OCI-LY7 (cell line): ENCODE results near the gene NFX1. TPM values are rescaled to one million over a fixed set of nuclear protein-coding genes. Genes with fewer than 3 reads are reported as not detected.

ENCODE experiments used
- BruUV-seq: library from RNA; stranded (reverse); fragments of 400-500 nt; replicated peaks from 2 replicates; lab custom pipeline; 2021; lab: Mats Ljungman, UMichigan
- CTCF ChIA-PET: fragments of 300-600 bp; sonication (Branson Sonifier 250); formaldehyde crosslinking; loops from one replicate; lab custom pipeline; 2022; ENCODE audit warnings: antibody characterized with exemption; ENCODE audit not compliant: unreplicated experiment; lab: Charles Lee
- POLR2A ChIA-PET: fragments of 300-600 bp; sonication (Branson Sonifier 250); formaldehyde crosslinking; loops from one replicate; lab custom pipeline; 2022; ENCODE audit warnings: antibody characterized with exemption; lab: Charles Lee
- DNase-seq: peaks from one replicate; pipeline ENCODE4 v3.0.0-alpha.2; 2015; ENCODE audit warnings: low spot score
- H2AFZ ChIP-seq: fragments of 200-600 bp; sonication (generic), shearing (Covaris generic); 2 replicates; pipeline ENCODE4 v1.6.1; 2014; ENCODE audit warnings: mild to moderate bottlenecking, antibody characterized with exemption, low read length, moderate library complexity
- H3K27ac ChIP-seq: fragments of 200-600 bp; sonication (generic); 2 replicates; pipeline ENCODE4 v1.5.1; 2014; ENCODE audit warnings: mixed run types, low read depth, mild to moderate bottlenecking, moderate library complexity, low read length, inconsistent platforms; ENCODE audit not compliant: poor library complexity, severe bottlenecking
- H3K36me3 ChIP-seq: fragments of 200-600 bp; sonication (generic); 2 replicates; pipeline ENCODE4 v1.6.1; 2014; ENCODE audit warnings: mild to moderate bottlenecking, antibody characterized with exemption, low read length, moderate library complexity, mixed read lengths; ENCODE audit not compliant: insufficient read depth
- H3K4me1 ChIP-seq: fragments of 200-600 bp; sonication (generic); 2 replicates; pipeline ENCODE4 v1.5.1; 2014; ENCODE audit warnings: mild to moderate bottlenecking, low read length; ENCODE audit not compliant: insufficient read depth, poor library complexity, severe bottlenecking
- H3K4me2 ChIP-seq: fragments of 200-600 bp; sonication (generic); 2 replicates; pipeline ENCODE4 v1.6.1; 2014; ENCODE audit warnings: mild to moderate bottlenecking, low read length
- H3K4me3 ChIP-seq: fragments of 200-600 bp; sonication (generic); 2 replicates; pipeline ENCODE4 v1.5.1; 2014; ENCODE audit warnings: mild to moderate bottlenecking, low read depth, low read length; ENCODE audit not compliant: poor library complexity, severe bottlenecking
- H3K79me2 ChIP-seq: fragments of 200-600 bp; sonication (generic); 2 replicates; pipeline ENCODE4 v1.6.1; 2016; ENCODE audit warnings: low read depth, mild to moderate bottlenecking, low read length, moderate library complexity, mixed read lengths; ENCODE audit not compliant: insufficient read depth
- H3K9me2 ChIP-seq: fragments of 200-600 bp; sonication (generic); 2 replicates; pipeline ENCODE4 v1.6.1; 2016; ENCODE audit warnings: mild to moderate bottlenecking, low read length, mixed read lengths; ENCODE audit not compliant: insufficient read depth
- H3K9me3 ChIP-seq: fragments of 200-600 bp; sonication (generic); 2 replicates; pipeline ENCODE4 v1.6.1; 2014; ENCODE audit warnings: mild to moderate bottlenecking, mixed run types, low read length, mixed read lengths
- H4K20me1 ChIP-seq: fragments of 200-600 bp; sonication (generic); 2 replicates; pipeline ENCODE4 v1.6.1; 2014; ENCODE audit warnings: mild to moderate bottlenecking, antibody characterized with exemption, low read length, moderate library complexity, mixed read lengths; ENCODE audit not compliant: insufficient read depth
- EZH2phosphoT487 ChIP-seq: fragments of 200-600 bp; sonication (generic); IDR thresholded peaks from 2 replicates; pipeline ENCODE4 v1.6.1; 2018; ENCODE audit warnings: low read depth, borderline replicate concordance, mild to moderate bottlenecking, mixed run types, antibody characterized with exemption, low read length, moderate library complexity, mixed read lengths
- intact Hi-C: fragments of 100-400 bp; cut with micrococcal nuclease; formaldehyde crosslinking; loops from one replicate; pipeline ENCODE4 v1.10.0; 2022; ENCODE audit not compliant: unreplicated experiment
- total RNA-seq, 2 experiments: library from RNA; depleted of rRNA in 1 of 2; stranded (reverse); fragments of >200 nt in 1 of 2; shearing (Covaris generic) in 1 of 2; gene quantifications; 2 replicates each; pipeline ENCODE4 v1.2.3, GENCODE V29; 2014 to 2022
- TF ChIP-seq, protein P1 (sequence below): fragments of 200-600 bp; sonication (generic); conservative IDR thresholded peaks from 2 replicates; pipeline ENCODE4 v1.5.1; 2014; ENCODE audit warnings: mild to moderate bottlenecking, antibody characterized with exemption, low read length, moderate library complexity, mixed read lengths

The NFX1 gene
- total RNA-seq, 2 experiments from 2014 or later, result 32.3 to 58.3 TPM

DNA sequence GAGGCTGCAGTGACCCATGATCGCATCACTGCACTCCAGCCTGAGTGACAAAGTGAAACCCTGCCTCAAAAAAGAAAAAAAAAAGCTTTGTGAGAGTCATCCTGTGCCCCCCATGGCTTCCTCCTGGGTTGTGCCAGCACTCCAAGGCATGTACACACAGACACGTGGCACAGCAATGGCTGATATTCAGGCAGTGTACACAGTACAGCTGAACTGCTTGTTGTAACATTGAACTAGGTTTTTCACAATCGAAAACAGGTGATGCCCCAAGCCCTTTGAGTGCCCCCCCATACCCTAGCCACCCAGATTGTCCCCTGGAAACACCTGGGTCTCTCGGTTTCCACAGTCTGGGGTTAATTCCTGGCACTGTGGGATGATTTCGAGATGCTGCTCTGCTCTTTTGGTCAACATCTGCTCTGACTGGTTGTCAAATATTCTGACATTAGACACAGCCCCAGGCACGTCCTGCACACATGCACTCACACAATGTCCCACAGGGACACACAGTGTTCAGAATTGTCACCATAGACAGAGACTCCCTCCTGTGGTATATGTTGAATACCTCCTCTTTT, 41.1 kb upstream of the NFX1 start:
- peak overlapping the region; percentile 20 for H3K4me3 ChIP-seq
- H3K79me2 ChIP-seq, result no peaks in the 10 kb centered on the region
- H4K20me1 ChIP-seq, result no peaks in the 10 kb centered on the region
- intact Hi-C loops, result no loop called here
- ChIA-PET CTCF (interaction anchor here (0.6 to 0.8 kb wide), 2 partner anchors 14 to 18 kb away, joined by 3 to 4 read pairs; no protein-coding TSS in a partner anchor), POLR2A (interaction anchor here (0.6 to 1.5 kb wide), 7 partner anchors 8 to 580 kb away, joined by 3 to 6 read pairs (median 4); partner anchors contain the start of genes SMU1 and SPINK4)
- peaks cover 24% of the 10 kb centered on the region for H3K4me1 ChIP-seq
- BruUV-seq, result no TSS peak
- H2AFZ ChIP-seq, result peak overlapping the region; percentile 41; the same call in 1 of the 2 replicates
- peak overlapping the region; percentile 60 for H3K4me2 ChIP-seq
- H3K9me2 ChIP-seq, result no peaks in the 10 kb centered on the region
- TF ChIP-seq, protein P1, sequence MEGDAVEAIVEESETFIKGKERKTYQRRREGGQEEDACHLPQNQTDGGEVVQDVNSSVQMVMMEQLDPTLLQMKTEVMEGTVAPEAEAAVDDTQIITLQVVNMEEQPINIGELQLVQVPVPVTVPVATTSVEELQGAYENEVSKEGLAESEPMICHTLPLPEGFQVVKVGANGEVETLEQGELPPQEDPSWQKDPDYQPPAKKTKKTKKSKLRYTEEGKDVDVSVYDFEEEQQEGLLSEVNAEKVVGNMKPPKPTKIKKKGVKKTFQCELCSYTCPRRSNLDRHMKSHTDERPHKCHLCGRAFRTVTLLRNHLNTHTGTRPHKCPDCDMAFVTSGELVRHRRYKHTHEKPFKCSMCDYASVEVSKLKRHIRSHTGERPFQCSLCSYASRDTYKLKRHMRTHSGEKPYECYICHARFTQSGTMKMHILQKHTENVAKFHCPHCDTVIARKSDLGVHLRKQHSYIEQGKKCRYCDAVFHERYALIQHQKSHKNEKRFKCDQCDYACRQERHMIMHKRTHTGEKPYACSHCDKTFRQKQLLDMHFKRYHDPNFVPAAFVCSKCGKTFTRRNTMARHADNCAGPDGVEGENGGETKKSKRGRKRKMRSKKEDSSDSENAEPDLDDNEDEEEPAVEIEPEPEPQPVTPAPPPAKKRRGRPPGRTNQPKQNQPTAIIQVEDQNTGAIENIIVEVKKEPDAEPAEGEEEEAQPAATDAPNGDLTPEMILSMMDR, result peak; percentile 43; the same call in 1 of the 2 replicates
- TF ChIP-seq EZH2phosphoT487, result no peak
- peaks cover 21% of the 10 kb centered on the region for H3K36me3 ChIP-seq
- peak overlapping the region; percentile 75 for H3K27ac ChIP-seq
- peak; percentile 74 for DNase-seq
- no peaks in the 10 kb centered on the region for H3K9me3 ChIP-seq

GRCh38 chr9:33249983-33250382, 40.3 kb upstream of the NFX1 start:
- no TSS peak for BruUV-seq
- Histone ChIP-seq H3K9me3 (no peaks in the 10 kb centered on the region), H3K36me3 (peaks cover 29% of the 10 kb centered on the region), H3K27ac (peak overlapping the region; percentile 75), H3K9me2 (no peaks in the 10 kb centered on the region), H2AFZ (peak overlapping the region; percentile 41; the same call in 1 of the 2 replicates), H4K20me1 (no peaks in the 10 kb centered on the region), H3K4me3 (peak overlapping the region; percentile 20), H3K4me1 (peaks cover 24% of the 10 kb centered on the region), H3K4me2 (peak overlapping the region; percentile 60), H3K79me2 (no peaks in the 10 kb centered on the region)
- no peak for DNase-seq
- intact Hi-C loops, result no loop called here
- POLR2A ChIA-PET, result no interaction called here
- TF ChIP-seq, protein P1, result no peak
- no peak for TF ChIP-seq EZH2phosphoT487
- CTCF ChIA-PET, result no interaction called here

DNA sequence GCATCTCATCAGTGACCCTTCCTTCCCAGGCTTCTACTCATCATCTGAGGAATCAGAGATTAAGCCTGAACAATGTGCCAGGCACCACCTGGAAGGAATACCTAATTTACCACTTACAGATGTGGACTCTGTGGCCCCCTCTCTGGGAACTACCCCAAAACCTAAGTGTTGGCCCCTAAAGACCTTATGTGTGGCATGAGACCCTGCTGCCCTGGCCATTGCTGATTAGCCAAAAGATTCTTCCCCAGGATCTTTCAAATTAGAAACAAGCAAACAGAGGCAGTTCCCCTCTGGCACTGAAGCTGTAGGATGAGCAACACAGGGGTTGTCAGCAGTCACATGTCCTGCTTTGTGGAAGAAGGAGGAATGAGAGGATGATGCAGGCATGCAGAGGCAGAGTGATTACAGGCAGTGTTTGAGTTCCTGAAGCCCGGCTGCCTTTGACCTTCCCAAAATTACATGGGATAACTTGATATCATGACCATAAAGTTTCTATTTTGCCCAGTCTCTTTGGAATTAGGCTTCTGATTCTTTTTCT, 39.8 kb upstream of the NFX1 start:
- peak overlapping the region; percentile 60; the same call in 1 of the 2 replicates for H3K4me2 ChIP-seq
- no peaks in the 10 kb centered on the region for H4K20me1 ChIP-seq
- H2AFZ ChIP-seq, result no peak overlapping the region
- H3K27ac ChIP-seq, result peak overlapping the region; percentile 0
- peaks cover 34% of the 10 kb centered on the region for H3K36me3 ChIP-seq
- BruUV-seq, result no TSS peak
- DNase-seq, result no peak
- TF ChIP-seq, protein P1, result no peak
- TF ChIP-seq EZH2phosphoT487, result no peak
- POLR2A ChIA-PET, result no interaction called here
- no peaks in the 10 kb centered on the region for H3K9me3 ChIP-seq
- CTCF ChIA-PET, result interaction anchor here (0.5 kb wide), 1 partner anchor 13 kb away, joined by 3 read pairs; no protein-coding TSS in a partner anchor
- no peaks in the 10 kb centered on the region for H3K79me2 ChIP-seq
- no peaks in the 10 kb centered on the region for H3K9me2 ChIP-seq
- H3K4me1 ChIP-seq, result peaks cover 24% of the 10 kb centered on the region
- intact Hi-C loops, result no loop called here
- H3K4me3 ChIP-seq, result no peak overlapping the region
